RCC 7860 (cell line): Measurements from ENCODE around the gene ZBTB7C.

Experiments used
- DNase-seq: peaks from one replicate; pipeline ENCODE4 v3.0.0-alpha.2; 2015; ENCODE audit warnings: low spot score
- FAIRE-seq: peaks from 2 replicates; lab custom pipeline; 2012; peaks lifted over from hg19 to GRCh38; lab: Jason Lieb, UNC

ZBTB7C gene

GRCh38 chr18:48418539-48419276 lies 9.5 kb upstream of the ZBTB7C start:
- FAIRE-seq (no peak), DNase-seq (no peak)

DNA sequence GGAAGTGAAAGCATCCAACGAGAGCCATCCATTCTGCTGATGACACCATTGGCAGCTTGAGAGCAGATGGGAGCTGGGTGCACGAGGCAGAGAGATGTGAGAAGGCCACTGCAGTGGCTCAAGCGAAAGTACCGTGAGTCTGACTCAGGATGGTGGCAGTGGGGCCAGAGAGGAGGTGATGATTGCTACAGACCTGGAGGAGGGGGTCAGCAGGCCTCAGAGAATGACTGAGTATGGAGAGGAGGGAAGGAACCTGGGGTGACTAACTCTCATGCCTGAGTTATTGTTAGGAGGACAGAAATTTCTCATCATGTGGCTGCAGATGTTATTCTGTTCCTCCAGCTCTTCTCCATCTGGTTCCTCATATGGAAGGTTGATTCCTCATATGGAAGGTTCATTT lies 8.8 kb upstream of the ZBTB7C start:
- DNase-seq (no peak), FAIRE-seq (no peak)

GRCh38 chr18:48413342-48413741 lies 4.2 kb upstream of the ZBTB7C start:
- DNase-seq: no peak
- FAIRE-seq: no peak

DNA sequence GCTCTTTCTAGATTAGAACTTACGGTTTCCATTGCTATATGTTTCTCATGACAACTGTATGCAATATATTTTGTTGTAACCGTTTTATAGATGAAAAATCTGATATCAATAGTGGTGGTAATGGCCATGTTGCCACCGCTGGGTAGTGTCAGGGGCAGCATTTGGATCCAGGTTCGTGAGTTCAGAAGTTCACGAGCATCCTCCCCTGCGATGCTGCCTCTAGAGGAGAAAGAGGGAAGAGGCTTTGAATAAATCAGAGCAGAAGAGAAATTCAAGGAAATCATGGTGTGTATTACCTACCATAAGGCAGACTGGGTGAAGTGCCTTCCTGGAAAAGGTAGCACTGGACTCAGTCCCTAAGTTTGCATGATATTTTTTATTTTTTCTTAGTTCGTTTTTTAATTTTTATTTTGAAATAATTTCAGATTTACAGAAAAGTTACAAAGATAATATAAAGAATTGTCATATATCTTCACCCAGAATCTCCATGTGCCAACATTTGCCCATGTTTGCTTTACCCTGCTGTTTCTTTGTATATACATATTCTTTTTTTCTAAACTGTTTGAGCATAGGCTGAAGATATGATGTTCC lies 3.3 kb upstream of the ZBTB7C start:
- FAIRE-seq: no peak
- peak; percentile 23 for DNase-seq

- no peak for FAIRE-seq
- peak; percentile 36 for DNase-seq
Observed at GRCh38 chr18:48410095-48410920, 1.1 kb upstream of the ZBTB7C start.

DNA sequence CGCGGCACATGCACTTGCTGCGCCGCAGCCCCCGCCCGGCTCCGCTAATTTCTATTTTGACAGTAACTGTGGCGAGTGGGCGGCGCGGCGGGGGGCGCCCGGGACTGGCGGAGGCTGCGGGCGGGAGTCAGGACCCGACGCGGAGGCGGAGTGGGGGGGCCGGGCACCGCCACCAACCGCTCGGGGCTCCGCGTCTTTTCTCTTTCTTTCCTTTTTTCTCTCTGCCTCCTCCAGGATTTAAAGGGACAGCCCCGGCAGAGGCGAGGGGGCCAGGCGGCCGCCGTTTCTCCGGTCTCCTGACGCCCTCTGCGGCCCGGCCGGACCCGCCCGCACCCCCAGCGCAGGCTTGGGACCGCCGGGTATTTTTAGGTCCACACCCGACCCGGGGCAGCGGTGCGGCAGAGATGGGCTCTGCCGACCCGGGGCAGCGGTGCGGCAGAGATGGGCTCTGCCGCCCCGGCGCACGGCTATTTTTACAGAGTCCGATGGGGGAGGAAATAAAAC lies 460 bp upstream of the ZBTB7C start:
- FAIRE-seq: no peak

GRCh38 chr18:48408111-48408726 lies 964 bp downstream of the ZBTB7C start:
- DNase-seq (no peak), FAIRE-seq (no peak)

More for the DNA sequence above, 460 bp upstream of the ZBTB7C start:
- no peak for DNase-seq

DNA sequence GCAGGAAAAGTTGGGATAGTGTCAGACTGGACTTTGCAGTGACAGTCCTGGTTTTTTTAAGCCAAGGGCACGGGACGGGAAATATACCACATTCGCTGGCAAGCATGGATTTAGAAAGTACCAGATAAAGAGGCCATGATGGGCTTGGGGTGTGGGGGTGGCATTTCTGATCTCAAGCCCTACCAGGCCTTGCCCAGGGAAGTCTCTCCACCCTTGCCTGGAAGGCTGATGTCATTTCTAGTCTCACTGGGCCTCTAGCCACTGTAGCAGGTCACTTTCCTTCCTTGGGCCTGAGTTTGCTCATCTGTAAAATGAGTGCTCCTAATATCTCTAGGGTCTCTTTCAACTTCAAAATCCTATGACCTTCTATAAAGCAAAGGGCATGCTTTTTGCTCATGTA lies 1.8 kb downstream of the ZBTB7C start:
- no peak for DNase-seq
- FAIRE-seq: no peak

GRCh38 chr18:48405978-48406377 lies 3.2 kb downstream of the ZBTB7C start:
- DNase-seq: no peak

GRCh38 chr18:48404716-48405507 lies 4.3 kb downstream of the ZBTB7C start:
- FAIRE-seq (peak; percentile 18), DNase-seq (no peak)

More at GRCh38 chr18:48405978-48406377, 3.2 kb downstream of the ZBTB7C start:
- no peak for FAIRE-seq

DNA sequence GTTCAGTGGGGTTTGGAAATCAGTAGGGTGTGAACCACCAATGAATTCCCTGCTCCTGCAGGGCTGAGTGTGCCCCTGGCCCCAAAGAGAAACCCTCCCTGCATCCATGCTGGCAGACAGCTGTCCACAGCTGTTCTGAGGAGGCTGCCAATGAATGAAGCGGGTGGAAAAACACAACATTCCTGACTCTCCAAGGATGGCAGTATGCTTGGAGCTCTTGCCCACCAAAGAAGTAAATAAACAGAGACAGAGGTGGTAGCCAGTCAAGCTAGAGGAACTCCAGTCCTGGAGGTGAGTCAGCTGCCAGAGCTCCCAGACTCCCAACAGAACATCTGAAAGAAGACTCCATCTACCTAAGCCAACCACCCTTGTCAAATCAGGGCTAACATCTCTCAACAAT lies 6.2 kb downstream of the ZBTB7C start:
- FAIRE-seq: no peak

DNA sequence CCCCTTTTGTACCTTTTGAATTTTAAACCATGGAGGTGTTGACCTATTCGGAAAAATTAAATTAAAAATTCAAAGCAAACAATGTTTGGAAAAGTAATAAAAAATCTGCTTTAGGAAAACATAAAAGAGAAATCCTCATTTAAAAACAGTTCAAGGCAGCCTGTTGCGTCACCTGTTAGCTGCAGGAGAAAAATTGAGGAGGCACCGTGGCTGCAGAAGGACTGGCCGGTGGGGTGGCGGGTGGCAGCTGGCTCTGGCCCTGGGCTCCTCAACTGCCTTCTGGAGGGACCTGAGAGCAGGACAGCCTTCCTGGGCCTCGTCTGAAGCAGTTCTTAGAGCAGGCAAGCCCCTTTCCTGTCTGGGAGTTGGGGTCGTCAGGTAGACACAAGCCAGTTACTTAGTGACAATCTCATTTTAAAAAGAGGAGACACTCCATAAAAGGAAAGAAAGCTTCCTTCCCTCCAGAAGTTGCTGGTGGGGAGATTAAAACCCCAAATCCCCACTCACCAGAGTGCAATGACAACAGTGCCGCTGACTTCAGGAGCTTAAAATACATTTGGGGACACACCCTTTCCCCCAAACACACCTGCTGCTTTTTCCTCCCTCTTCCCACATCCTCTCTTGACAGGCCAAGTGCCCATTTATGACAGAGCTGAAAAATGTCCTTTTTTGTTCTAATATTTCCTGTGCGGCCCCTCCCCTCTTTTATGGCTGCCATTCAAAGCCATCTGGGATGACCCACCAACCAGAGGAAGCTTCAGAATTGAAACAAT lies 9.7 kb downstream of the ZBTB7C start:
- DNase-seq (no peak), FAIRE-seq (no peak)

More for the DNA sequence above, 6.2 kb downstream of the ZBTB7C start:
- no peak for DNase-seq

- DNase-seq (no peak), FAIRE-seq (no peak)
Observed at GRCh38 chr18:48398074-48398473, 11.1 kb downstream of the ZBTB7C start.

- no peak for DNase-seq
- no peak for FAIRE-seq
Observed at GRCh38 chr18:48397021-48397420, 12.2 kb downstream of the ZBTB7C start.

DNA sequence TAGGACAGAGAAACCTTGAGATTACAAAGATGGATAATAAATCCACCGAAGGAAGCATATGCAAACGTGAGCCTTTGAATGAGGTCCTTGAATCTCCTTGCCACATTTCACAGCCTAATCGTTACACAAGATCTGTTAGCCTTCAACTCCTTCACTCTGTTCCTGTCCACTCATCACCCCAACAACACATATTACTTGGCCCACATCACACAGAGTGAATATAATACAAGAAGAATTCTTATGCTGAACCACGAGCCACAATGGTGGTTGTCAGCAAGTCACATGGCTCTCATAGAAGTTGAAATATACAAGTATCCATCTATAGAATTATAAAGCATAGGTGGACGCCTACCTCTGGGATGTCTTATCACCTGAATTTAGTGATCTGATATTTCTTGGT lies 12.6 kb downstream of the ZBTB7C start:
- DNase-seq (no peak), FAIRE-seq (no peak)

DNA sequence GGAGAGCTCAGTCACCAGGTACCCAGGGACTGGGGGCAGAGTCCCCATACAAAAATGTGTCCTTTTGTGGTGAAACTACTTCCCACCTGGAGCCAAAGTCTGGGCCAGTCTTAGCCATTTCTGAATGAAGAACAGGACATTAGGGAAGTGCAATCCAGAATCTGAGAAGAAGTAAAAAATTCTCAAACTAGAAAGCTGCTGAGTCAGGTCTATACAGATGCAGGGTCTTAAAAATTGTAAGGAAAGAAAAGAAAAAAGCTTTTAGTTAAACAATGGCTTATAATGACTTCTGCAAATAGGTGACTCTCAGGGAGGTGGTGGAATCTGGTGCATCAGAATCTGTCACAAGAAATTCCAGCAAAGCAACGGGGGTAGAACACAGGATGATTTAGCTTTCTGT lies 13.5 kb downstream of the ZBTB7C start:
- FAIRE-seq: no peak

GRCh38 chr18:48394176-48394575 lies 15.0 kb downstream of the ZBTB7C start:
- no peak for FAIRE-seq
- DNase-seq: no peak

More for the DNA sequence above, 13.5 kb downstream of the ZBTB7C start:
- no peak for DNase-seq

DNA sequence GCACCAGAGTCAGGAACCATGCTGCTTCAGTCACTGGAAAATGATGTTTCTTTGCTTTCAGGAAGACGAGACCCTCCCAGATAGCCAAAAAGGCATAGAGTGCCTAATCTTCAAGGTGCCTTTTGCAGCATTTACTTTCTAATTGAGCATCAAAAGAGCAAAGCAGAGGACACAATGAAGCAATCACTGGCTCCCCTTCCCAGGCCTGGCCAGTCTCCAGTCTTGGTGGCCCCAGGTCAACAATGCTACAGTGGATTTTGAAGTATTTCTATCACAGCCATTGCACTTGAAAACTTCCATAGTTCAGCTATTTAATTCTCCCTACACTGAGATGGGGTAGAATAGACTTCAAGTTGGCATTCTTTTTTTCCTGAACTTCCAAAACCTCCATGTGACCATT lies 15.4 kb downstream of the ZBTB7C start:
- FAIRE-seq (no peak), DNase-seq (no peak)

- DNase-seq (no peak), FAIRE-seq (no peak)
Observed at GRCh38 chr18:48393170-48393569, 16.0 kb downstream of the ZBTB7C start.

GRCh38 chr18:48392268-48392667 lies 16.9 kb downstream of the ZBTB7C start:
- no peak for FAIRE-seq
- no peak for DNase-seq
